Colon (tissue), 2 donors: ENCODE results near the gene IGLON5.

Experiments used
- FAIRE-seq: peaks from 2 replicates; lab custom pipeline; 2012; peaks lifted over from hg19 to GRCh38; lab: Jason Lieb, UNC
- donor health status: control.
- donor health status: control.

Gene IGLON5

DNA sequence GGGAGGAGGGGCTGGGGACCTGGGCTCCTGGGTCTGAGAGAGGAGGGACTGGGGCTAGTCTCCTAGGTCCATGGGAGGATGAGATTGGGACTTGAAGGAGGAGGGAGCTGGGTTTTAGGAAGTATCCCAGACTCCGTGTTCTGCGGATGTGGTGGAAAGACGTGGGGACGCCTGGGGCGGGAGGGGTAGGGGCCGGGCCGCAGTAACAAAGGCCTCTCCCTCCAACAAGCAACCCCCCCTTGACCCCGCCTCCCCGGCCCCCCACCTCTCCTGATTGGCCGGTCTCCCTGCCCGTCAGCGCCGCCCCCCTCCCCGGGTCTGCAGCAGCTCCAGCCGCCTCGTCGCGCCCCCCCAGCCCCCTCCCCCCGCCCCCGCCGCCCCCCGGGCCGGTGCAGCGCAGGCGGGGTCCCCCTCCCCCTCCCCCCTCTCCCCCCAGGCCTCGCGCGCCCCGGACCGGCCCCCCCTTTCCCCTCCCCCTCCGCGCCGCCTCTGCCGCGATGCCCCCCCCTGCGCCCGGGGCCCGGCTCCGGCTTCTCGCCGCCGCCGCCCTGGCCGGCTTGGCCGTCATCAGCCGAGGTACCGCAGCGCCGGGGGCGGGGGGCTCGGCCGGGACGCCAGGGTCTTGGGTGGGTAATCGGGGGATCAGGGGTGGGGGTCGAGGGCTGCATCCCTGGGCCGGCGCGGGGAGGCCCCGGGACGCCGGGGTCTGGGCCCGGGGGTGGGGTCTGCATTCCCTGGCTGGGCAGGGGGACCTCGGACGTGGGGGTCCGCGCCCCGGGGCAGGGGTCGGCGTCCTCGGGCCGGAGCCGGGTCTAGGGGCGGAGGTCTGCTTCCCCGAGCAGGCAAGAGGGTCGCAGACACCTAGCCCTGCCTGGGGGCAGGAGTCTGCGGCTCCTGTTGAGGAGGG, at the start of gene IGLON5:
IGLON5 (plus strand) TSS at position 294 of the 907 bp plus-strand sequence; CDS start at position 498, 204 bp downstream.
- no peak for FAIRE-seq

DNA sequence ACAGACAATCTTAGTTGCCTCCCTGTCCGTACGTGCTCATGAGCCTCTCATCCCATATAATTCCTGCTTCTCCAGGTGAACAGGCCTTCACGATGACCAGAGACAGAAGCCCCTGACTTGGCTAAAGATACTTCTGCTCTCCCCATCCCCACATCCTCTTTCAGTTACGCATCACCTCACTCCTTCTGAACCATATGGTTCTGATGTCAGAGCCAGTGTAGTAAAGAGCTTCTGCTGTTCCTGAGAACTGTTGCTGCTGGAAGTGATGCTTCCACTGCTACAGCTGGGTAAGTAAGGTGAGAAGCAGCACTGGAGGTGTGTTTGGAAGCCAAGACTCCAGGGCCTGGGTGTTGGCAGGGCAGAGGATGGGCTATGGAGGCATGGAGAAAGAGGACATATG, 47.6 kb upstream of the IGLON5 start:
- FAIRE-seq = no peak

DNA sequence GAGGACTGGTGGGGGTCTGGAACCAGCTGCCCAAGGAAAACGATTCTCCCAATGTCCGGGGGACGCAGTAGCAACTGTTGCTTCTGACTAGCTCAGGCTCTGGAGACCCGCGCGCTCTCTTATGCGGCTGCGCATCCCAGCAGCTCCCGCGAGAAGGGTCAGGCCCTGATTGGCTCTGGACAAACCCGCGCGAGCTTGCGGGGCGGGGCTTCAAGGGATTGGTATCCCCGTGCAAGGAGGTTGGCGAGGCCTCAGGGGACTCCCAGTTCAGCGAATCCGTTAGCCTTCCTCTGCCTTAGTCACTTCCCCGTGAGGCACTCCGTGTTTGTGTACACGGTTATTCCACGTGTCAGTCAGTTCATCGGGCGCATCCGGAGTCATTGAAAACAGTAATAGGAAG, 40.4 kb upstream of the IGLON5 start:
- FAIRE-seq = no peak

DNA sequence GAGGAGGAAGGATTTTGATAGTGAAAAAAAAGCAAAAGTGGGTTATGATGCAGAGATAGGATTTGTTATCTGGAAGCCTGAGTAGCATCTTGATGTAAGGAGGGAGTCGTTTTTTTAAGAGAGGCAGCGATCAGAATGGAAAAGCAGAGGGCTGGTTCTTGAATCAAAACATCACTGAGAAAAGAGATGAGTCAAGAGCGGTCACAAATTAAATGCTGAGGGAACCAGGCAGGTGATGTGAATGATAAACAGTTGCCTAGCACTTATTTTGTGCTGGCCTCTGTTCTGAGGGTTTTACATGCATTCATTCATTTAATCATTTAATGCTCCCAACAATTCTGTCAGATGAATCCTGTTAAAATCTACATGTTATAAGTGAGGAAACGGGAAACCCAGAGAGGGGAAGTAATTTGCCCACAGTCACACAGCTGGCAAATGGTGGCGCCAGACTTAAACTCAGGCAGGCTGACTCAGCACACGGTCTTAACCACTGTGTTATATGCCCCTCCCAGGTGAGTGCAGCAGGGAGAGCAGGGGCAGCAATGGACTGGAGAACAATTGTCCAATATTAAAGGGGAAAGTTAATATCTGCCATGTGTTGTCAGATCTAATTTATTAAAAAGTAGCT, 39.1 kb upstream of the IGLON5 start:
- no peak for FAIRE-seq

DNA sequence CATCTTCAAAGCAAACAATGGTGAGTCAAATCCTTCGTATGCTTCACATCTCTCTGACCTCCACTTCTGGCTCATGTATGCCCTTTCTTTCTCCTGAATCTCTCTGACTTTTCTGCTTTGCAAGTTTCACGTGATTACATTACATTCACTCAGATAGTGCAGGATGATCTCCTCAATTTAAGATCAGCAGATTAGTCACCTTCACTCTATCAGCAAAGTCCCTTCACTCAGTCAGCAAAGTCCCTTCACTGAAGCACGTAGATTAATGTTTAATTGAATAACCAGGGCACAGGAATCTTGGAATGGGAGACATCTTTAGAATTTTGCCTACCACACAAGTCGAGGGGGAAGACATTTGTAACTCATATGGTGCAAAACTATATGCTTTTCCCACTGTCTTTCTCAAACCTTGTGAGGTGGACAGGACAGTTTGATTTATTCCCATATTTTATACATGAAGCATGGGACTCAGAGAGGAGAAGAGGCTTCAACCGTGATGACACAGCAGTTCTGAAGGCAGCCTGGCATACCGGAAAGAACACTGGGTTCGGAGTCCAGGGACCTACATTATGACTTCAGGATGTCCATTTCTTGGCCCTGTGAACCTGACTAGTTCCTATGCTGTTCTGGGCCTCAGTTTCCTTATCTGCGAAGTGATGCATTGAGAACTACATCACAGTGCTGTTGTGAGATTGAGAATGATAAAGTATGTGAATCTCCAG, 37.2 kb upstream of the IGLON5 start:
- no peak for FAIRE-seq

DNA sequence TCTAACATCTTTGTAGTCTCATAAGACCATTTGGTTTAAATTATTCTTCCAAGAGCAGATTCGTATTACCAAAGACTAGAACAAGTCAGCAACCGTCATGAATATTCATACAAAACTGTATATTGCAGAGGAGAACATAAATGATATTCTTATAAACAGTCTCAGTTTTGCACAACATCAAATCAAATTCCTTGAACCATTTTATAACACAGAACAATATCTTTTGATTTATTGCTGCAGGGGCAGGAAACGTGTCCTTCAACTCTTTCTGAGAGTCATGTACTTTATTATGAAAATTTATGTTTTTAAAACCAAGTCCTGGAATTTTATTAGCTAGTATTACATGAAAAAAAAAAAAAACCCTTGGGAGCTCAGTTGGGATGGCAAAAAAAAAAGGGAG, 34.3 kb upstream of the IGLON5 start:
- no peak for FAIRE-seq

DNA sequence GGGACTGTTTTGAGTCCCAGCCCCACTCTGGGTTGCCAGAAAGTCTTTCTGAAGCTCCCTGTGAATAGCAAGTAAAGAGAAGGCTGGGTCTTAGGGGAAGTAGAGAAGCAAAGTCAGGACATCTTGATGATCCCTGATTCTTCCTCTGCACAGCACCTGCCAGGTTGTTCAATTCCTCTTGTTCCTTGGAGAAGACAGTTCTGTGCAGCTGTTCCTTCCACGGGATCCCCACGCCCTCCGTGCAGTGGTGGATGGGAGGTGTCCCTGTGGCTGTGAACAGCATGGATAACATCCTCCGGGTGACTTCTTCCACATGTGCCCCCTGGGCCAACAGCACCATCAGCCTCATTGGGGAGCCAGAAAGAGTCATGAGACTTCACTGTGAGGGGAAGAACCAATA, 29.1 kb upstream of the IGLON5 start:
- FAIRE-seq = no peak

DNA sequence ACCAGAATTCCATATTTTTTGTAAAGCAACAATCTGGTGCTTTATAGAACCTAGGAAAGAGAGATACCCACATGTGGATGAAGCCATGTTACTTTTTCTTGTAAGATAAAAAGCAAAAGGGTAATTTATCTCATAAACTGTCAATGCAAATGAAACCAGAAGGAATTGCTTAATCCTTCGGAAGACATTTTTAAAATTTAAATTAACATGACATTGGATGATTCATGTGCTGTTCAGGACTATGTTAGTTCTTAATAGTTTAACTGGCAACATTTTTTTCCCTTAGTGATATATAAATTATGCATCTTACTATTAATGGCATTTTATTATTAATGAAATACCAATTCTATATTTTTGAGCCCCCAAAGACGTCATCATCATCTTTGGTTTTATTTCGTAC, 25.8 kb upstream of the IGLON5 start:
- no peak for FAIRE-seq

DNA sequence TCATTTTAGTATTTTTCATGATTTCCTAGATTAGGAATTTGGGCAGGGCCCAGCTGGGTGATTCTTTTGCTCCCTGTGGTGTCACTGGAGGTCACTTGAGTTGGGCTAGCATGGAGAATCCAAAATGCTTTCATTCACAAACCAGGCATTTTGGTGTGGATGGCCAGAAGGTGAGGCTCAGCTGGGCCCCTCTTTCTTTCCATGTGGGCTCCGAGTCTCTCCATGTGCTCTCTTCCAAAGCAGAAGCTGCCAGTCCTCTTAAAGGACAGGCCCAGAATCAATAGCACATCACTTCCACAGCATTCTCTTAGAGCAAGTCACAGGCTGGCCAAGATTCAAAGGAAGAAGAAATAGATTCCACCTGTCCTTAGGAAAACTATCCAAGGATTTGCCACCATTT, 21.8 kb upstream of the IGLON5 start:
- no peak for FAIRE-seq

DNA sequence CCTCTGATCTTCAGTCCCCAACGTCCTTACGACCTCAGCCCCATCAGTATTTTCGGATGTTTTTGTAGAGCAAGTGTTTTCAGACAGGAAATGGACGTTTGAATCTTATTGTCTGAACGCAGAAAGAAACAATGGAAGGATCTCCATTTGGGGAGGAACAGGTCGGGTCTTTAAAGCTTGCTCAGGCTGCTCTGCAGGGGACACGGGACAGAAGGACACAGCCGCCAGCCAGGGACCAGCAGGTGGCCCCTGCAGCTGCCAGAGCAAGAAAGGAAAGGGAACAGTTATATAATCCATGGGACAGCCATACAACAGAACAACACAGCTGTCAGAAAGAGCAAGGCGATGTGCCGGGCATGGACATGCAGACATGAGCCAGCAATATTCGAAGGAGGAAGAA, 18.5 kb upstream of the IGLON5 start:
- no peak for FAIRE-seq

DNA sequence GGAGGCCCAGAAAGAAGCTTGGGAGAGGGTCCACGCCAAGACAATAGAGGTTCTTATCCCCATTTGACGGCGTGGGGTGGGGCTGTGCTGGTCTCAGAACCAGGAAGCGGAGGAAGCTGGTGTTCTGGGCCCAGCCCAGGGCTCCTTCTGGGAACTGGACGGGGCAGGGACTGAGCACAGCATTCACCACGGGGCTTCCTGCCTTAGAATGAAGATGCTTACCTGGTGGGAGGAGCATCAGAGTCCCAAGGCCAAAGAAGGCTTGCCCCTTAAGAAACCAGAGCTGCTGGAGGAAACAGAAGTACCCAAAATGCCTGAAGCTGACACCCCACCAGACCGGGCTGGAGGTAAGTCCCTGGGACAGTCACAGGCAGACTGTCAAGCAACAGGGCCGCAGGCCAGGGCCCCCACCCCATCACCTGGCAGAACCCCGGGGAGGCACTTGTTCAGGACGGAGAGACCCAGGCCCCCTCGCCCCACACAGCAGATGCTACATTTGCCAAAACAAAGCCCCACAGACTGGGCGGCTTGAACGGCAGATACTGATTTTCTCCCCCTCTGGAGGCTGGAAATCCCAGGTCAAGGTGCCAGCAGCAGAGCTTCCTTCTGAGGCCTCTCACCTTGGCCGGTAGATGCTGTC, 17.8 kb upstream of the IGLON5 start:
- no peak for FAIRE-seq

DNA sequence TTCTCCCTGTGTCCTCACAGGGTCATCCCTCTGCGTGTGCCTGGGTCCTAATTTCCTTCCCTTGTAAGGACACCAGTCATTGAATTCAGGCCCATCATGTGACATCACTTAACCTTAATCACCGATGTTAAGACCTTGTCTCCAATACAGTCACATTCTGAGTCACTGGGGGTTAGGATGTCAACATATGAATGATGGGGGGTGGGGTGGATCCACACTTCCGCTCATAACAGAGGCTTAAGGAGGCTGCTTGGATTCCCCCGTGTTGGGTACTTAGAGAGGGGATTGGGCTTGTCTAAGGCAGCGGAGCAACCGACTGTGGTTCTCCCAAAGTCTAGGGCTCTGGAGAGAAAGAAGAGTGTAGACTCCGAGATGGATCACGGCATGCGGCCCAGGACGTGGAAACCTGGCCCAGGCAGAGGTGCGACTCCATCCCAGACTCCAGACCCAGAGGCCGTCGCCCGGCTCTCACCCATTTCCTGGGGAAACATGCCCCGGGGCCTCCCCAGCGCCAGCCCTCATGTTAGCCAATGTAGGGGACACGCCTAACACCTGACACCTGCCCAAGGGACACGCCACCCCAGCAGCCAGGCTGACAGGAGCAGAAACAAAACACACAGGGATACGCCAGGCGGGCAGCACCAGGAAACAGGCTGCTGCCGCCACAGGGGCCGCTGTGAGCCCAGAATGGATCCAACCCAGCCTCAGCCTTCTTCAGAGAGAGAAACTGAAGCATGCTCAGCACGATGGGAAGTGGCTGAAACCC, 17.1 kb upstream of the IGLON5 start:
- FAIRE-seq = no peak

DNA sequence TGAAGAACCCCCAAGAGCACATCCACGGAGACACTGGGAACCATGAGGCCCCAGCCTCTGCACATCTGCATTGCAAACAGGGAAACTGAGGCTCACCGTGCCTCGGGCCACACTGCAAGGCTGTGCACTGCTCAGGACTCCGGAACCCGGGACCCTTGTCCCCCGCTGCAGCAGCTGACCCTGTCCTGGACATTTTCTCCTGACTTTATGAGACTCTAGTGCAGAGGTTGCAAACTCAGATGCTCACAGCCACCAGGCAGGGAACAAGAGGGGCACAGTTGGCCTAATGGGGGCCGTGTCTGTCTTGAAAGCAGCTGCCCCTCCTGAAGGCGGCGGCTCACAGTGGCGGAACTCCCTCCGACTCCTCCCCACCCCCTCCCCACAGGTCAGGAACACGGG, 16.5 kb upstream of the IGLON5 start:
- no peak for FAIRE-seq

DNA sequence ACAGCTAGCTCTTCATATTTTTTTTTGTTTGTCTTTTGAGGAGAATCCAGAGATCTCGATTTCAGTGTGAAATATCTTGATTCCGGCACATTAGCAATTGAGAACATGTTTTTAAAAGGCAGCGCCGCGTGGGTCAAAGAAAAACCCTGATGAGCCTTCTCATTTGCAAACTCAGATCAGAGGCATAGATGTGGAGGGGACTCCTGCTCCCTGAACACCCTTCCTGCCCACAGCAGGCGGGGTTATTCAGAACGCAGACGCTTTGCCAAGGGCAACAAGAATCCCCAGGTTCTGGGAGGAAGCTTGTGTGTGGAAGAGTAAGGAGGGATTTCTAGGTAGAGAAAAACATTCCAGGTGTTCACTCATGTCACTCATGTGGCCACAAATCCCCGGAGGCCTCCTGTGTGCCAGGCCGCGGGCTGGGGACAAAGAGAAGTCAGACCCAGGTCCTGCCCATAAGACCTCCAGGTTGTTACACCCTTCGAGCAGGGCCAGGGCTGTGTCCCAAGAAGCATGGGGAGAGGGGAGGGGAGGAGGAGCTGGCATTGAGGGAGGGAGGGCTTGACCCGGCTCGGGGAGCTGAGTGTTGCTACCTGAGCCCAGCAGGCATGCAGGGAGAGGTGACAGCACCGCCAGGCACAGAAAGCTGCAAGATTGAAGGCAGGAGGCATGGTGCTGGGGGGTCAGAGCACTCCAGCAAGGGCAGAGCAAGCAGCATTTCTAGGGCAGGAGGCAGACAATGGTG, 15.9 kb upstream of the IGLON5 start:
- no peak for FAIRE-seq

DNA sequence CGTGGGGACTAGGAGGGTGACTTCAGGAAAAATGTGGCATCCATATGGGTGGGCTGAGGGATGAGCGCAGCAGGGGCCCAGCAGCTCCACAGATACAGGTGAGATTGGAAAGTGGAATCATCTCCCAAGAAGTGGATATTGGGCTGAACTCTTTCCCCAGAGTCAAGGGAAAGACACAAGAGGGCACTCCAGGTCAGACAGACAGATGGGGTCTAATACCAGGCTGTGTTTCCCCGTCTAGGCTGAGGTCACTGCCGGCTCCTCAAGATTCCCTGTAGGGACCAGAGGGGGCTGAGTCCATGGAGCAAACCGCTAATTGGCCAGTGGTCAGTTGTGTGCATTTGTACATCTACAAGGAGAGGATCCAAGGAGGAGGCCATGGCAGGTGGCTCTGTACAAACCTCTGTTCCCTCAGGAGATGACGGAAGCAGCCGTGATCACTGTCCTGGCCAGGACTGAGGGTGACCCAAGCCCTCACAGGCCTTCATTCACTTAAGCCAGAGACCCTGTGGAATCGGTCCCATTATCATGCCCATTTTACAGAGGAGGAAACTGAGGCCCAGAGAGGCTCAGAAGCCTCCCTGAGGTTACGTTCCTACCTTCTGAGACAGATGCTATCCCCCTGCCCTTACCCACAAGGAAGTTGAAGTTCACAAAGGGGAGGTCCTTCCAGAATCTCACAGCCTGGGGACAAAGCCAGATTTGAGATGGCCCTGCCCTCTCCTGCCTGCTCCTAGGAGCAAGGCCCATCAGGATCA, 14.9 kb upstream of the IGLON5 start:
- FAIRE-seq = no peak

DNA sequence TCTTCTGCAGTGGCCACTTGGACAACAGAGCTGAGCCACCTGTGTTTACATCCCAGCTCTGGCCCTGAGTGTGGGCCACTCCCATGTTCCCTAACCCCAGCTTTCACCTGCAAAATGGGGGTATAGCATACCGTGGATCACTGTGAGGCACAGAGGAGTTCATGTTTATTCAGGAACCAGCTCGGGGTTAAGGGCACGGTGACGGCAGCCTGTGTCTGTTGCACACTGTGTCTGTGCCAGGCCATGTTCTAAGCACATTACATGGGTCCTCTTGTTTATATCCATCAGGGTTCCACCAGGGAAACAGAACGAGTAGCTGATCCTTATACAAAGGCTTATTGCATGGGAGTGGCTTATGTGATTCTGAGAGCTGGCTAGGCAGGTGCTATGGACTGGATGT, 14.0 kb upstream of the IGLON5 start:
- FAIRE-seq = no peak

DNA sequence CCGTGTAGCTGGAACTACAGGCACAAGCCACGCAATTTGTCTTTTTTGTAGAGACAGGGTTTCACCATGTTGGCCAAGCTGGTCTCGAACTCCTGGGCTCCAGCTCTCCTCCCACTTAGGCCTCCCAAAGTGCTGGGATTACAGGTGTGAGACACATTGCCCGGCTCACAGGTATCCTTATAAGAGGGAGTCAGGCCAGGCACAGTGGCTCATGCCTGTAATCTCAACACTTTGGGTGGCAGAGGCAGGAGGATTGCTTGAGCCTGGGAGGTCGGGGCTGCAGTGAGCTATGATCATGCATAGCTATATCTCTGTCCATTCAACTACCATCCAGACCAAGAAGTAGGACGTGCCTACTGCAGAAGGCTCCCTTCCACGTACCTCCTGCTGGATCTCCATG, 10.2 kb upstream of the IGLON5 start:
- FAIRE-seq = no peak

DNA sequence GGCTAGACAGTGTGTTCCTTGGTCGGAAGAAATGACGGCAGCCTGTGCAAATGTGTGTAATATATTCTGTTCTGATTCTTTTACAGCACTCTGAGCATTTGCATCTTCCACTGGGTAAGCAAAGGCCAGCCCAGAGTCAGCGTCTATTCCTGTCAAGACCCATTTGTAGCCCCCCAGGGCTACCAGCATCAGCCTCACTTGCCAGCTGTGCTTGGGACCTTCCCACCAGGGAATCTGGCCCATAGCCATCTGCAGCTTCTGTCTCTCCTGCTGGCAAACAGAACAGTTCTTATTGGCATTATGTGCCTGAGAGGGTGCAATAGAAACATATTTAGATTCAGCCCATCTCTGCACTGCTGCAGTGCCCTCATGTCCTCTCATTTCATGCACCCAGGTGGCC, 6.0 kb upstream of the IGLON5 start:
- FAIRE-seq = no peak

DNA sequence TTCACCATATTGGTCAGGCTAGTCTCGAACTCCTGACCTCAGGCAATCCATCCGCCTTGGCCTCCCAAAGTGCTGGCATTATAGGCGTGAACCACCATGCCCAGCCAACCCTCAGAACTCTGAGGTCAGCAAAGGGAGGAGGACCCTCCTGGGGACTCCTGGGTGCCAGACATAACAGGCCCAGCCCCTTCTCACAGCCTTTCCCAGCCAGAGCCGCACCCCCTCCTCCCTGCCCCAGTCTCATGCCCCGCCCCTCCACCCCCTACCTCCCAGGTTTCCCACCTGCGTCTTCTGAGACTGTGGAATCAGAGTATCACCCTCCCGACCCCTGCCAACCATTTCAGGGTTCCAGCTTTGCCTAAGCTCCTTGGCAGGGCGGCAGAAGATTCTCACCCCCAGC, 5.2 kb downstream of the IGLON5 start:
- no peak for FAIRE-seq

DNA sequence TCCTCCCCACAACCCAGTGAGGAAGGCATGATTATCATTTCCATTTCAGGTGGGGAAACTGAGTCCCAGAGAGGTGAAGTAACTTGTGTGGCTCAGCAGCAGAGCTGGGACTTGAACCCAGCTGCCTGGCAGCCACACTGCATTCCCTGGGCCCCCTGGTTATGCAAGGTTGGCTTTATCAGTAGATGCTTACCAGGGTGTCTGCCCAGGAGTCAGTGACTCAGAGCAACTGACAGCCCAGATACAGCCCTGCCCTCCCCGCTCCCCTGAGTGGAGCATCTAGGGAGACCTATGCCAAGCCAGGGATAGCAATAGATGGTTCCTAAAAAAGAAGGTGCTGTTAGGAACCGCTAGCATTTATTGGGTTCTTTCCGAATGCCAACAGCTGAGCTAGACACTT, 5.9 kb downstream of the IGLON5 start:
- no peak for FAIRE-seq
